ENCODE data around the gene SPRY1.

DNA sequence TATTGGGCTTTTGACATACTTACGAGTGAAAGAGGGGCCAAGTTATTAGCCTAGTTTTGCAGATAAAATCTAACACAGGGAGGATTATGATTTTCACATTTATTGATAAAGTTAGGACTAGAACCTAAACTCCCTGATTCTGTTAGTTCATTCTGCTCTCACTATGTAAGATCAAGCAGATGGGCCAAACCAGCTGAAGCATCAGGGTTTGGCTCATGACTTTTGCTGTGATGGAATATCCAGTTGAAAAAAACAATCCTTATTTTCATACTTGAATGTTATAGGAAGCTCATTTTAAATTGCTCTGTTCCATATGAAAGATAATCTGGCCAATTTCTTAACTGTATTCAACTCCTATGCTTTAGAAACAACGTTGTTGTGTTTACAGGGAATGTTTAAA, 21.2 kb downstream of the SPRY1 start:
- TF ChIP-seq, protein P1, sequence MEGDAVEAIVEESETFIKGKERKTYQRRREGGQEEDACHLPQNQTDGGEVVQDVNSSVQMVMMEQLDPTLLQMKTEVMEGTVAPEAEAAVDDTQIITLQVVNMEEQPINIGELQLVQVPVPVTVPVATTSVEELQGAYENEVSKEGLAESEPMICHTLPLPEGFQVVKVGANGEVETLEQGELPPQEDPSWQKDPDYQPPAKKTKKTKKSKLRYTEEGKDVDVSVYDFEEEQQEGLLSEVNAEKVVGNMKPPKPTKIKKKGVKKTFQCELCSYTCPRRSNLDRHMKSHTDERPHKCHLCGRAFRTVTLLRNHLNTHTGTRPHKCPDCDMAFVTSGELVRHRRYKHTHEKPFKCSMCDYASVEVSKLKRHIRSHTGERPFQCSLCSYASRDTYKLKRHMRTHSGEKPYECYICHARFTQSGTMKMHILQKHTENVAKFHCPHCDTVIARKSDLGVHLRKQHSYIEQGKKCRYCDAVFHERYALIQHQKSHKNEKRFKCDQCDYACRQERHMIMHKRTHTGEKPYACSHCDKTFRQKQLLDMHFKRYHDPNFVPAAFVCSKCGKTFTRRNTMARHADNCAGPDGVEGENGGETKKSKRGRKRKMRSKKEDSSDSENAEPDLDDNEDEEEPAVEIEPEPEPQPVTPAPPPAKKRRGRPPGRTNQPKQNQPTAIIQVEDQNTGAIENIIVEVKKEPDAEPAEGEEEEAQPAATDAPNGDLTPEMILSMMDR (IDR thresholded peaks at IDR 0.05 in 2 of 3, conservative IDR thresholded peaks at IDR 0.05 in 1 of 3; ENCODE audit: borderline replicate concordance in 1 of 3, insufficient read depth in 1 of 3, low read depth in 2 of 3, low read length in 2 of 3): no peak
- no peak for TF ChIP-seq YY1 (IDR thresholded peaks at IDR 0.05; ENCODE audit: extremely low read depth, insufficient replicate concordance, low read depth, low read length)
- no peak for TF ChIP-seq TCF7L2 (IDR thresholded peaks at IDR 0.05; ENCODE audit: borderline replicate concordance, extremely low read depth, insufficient read depth, insufficient read length)
- no peak for TF ChIP-seq ELF1 (IDR thresholded peaks at IDR 0.05; ENCODE audit: borderline replicate concordance, low read depth)
- TF ChIP-seq POLR2AphosphoS5 (IDR thresholded peaks at IDR 0.05; ENCODE audit: low read depth, low read length): no peak
- no peak for TF ChIP-seq POLR2A (IDR thresholded peaks at IDR 0.05; ENCODE audit: borderline replicate concordance, extremely low read depth, insufficient read depth, insufficient read length)
- TF ChIP-seq, protein P2, sequence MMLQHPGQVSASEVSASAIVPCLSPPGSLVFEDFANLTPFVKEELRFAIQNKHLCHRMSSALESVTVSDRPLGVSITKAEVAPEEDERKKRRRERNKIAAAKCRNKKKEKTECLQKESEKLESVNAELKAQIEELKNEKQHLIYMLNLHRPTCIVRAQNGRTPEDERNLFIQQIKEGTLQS (IDR thresholded peaks at IDR 0.05): no peak
- no peak for TF ChIP-seq CEBPB (IDR thresholded peaks at IDR 0.05; ENCODE audit: low read depth)
- TF ChIP-seq, protein P3, sequence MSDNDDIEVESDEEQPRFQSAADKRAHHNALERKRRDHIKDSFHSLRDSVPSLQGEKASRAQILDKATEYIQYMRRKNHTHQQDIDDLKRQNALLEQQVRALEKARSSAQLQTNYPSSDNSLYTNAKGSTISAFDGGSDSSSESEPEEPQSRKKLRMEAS (IDR thresholded peaks at IDR 0.05): no peak
